Esophagus muscularis mucosa (tissue), 4 donors: ENCODE measurements around the gene ACACB. TPM values are rescaled to one million over a fixed set of nuclear protein-coding genes. Genes with fewer than 3 reads are reported as not detected.

ENCODE experiments used
- DNase-seq: peaks from one replicate; pipeline ENCODE4 v3.0.0-alpha.2; 2017; ENCODE audit errors: extremely low spot score
- H3K27ac ChIP-seq, 4 donors: fragments of 200-600 bp; sonication (generic); replicated peaks in 1 of 4; 1 replicate in 3 of 4; 2 replicates in 1 of 4; pipeline ENCODE4 v1.5.1; 2016 to 2019; ENCODE audit warnings: mild to moderate bottlenecking in 1 of 4
- H3K27me3 ChIP-seq, 4 donors: fragments of 200-600 bp; sonication (generic); one replicate each; pipeline versions ENCODE4 v1.5.1 to v1.6.0; 2016 to 2019
- H3K36me3 ChIP-seq, 4 donors: fragments of 200-600 bp; sonication (generic); one replicate each; pipeline ENCODE4 v1.5.1; 2016 to 2019
- H3K4me1 ChIP-seq, 4 donors: fragments of 200-600 bp; sonication (generic); one replicate each; pipeline ENCODE4 v1.5.1; 2016 to 2019
- H3K4me3 ChIP-seq, 4 donors: fragments of 200-600 bp; sonication (generic); 1 replicate in 2 of 4; 2 replicates in 2 of 4; pipeline ENCODE4 v1.5.1; 2016 to 2019; ENCODE audit warnings: mild to moderate bottlenecking in 4 of 4, moderate library complexity in 1 of 4
- H3K9me3 ChIP-seq, 4 donors: fragments of 200-600 bp; sonication (generic); 1 replicate in 3 of 4; 2 replicates in 1 of 4; pipeline ENCODE4 v1.5.1; 2016 to 2019
- EP300 ChIP-seq: sonication (generic); formaldehyde crosslinking; IDR thresholded peaks from one replicate; pipeline ENCODE4 v1.6.1; 2017; ENCODE audit warnings: antibody characterized with exemption
- POLR2A ChIP-seq: fragments of 450-650 bp; IDR thresholded peaks from one replicate; pipeline ENCODE4 v1.6.1; 2017; ENCODE audit warnings: antibody characterized with exemption, moderate library complexity, mild to moderate bottlenecking, low read depth
- POLR2AphosphoS5 ChIP-seq, 2 donors: sonication (generic); formaldehyde crosslinking; IDR thresholded peaks; one replicate each; pipeline ENCODE4 v1.6.1; 2017; ENCODE audit warnings: antibody characterized with exemption in 2 of 2
- WGBS: methylation state at CpG from one replicate; pipeline ENCODE4 v1.1.5; 2018; 5-methylcytosine and 5-hydroxymethylcytosine counted together
- intact Hi-C: fragments of 100-400 bp; cut with DNase I; formaldehyde crosslinking; loops from one replicate; pipeline ENCODE4 v1.15.1; 2023
- total RNA-seq, 4 donors: library from RNA; depleted of rRNA; stranded (reverse); fragments of >200 nt; gene quantifications; one replicate each; pipeline versions ENCODE4 v1.1.0 to v1.2.1, GENCODE V29; 2016
- TF ChIP-seq, protein P1 (sequence below), 3 experiments: fragments of 200-600 bp in 2 of 3; fragments of 450-650 bp in 1 of 3; sonication (generic) in 2 of 3; IDR thresholded peaks; one replicate each; pipeline ENCODE4 v1.5.1; 2017 to 2019; ENCODE audit warnings: antibody characterized with exemption in 3 of 3, mild to moderate bottlenecking in 2 of 3, moderate library complexity in 1 of 3

Gene ACACB
- total RNA-seq, 4 donors from 2014 or later: 59.6 to 134 (median 108) TPM

DNA sequence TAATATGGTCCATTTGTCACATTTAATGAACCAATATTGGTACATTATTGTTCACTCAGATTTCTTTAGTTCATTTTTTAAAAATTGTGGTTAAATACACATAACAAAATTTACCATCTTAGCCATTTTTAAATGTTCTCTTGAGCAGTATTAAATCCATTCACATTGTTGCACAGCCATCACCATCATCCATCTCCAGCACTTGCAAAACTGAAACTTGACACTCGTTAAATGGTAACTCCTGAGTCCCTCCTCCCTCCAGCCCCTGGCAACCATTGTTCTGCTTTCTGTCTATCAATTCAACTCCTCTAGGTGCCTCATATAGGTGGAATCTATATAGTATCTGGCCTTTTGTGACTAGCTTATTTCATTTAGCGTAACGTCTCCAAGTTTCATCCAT is 86.4 kb downstream of the ACACB start:
- WGBS: 96% methylated on average over 3 of the region's 3 CpGs
- Histone ChIP-seq H3K27ac (no peak overlapping the region), H3K36me3 (peaks cover 74 to 100% (median 97%) of the 10 kb centered on the region in 4 donors), H3K9me3 (no peaks in the 10 kb centered on the region), H3K4me3 (no peak overlapping the region), H3K27me3 (no peaks in the 10 kb centered on the region), H3K4me1 (no peaks in the 10 kb centered on the region)
- intact Hi-C loops: loop anchor here (5.0 kb wide), 1 partner anchor 45 kb away; no protein-coding TSS in a partner anchor
- TF ChIP-seq, protein P1, sequence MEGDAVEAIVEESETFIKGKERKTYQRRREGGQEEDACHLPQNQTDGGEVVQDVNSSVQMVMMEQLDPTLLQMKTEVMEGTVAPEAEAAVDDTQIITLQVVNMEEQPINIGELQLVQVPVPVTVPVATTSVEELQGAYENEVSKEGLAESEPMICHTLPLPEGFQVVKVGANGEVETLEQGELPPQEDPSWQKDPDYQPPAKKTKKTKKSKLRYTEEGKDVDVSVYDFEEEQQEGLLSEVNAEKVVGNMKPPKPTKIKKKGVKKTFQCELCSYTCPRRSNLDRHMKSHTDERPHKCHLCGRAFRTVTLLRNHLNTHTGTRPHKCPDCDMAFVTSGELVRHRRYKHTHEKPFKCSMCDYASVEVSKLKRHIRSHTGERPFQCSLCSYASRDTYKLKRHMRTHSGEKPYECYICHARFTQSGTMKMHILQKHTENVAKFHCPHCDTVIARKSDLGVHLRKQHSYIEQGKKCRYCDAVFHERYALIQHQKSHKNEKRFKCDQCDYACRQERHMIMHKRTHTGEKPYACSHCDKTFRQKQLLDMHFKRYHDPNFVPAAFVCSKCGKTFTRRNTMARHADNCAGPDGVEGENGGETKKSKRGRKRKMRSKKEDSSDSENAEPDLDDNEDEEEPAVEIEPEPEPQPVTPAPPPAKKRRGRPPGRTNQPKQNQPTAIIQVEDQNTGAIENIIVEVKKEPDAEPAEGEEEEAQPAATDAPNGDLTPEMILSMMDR (IDR thresholded peaks at IDR 0.05): no peak
- TF ChIP-seq POLR2A (no peak), EP300 (no peak), POLR2AphosphoS5 (IDR thresholded peaks at IDR 0.05) (no peak)
- DNase-seq: no peak

DNA sequence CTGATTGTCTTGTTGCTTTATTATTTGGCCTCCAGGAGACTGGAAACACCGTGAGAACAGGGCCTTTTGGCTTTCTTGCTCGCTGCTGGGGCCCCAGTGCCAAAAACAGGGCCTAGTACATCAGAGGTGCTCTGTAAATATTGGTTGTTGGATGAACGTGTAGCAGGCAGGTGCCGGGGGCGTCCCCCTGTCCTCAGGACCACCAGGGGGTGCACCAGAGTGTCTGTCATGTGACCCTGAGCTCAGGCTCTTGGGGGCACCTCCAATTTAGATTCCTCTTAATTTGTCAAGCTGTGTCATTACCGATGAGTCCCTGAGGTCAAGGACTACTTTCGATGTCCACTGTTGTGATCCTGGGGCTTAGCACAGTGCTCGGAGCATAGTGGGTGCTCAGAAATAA is 87.1 kb downstream of the ACACB start:
- Histone ChIP-seq H3K27me3 (no peaks in the 10 kb centered on the region), H3K4me1 (no peaks in the 10 kb centered on the region), H3K36me3 (peaks cover 81 to 100% (median 97%) of the 10 kb centered on the region in 4 donors), H3K27ac (no peak overlapping the region), H3K9me3 (no peaks in the 10 kb centered on the region), H3K4me3 (no peak overlapping the region)
- 93% methylated on average over 8 of the region's 8 CpGs for WGBS
- DNase-seq: no peak
- no peak for TF ChIP-seq EP300
- no peak for TF ChIP-seq POLR2AphosphoS5 (IDR thresholded peaks at IDR 0.05)
- intact Hi-C loops: loop anchor here (5.0 kb wide), 1 partner anchor 44 kb away; no protein-coding TSS in a partner anchor

DNA sequence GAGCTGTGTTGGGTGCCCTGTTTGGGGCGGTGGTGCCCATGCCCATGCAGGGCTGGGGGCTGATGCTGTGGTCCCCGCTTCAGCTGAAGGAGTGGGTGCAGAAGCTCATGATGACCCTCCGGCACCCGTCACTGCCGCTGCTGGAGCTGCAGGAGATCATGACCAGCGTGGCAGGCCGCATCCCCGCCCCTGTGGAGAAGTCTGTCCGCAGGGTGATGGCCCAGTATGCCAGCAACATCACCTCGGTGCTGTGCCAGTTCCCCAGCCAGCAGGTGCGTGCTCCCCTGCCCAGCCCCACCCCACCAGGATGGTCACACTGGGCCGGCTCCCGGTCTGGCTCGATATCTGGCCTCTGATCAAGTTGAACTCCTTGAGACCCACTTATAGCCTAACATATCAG is 92.7 kb downstream of the ACACB start:
- Histone ChIP-seq H3K4me3 (no peak overlapping the region), H3K36me3 (peaks cover 59 to 95% (median 91%) of the 10 kb centered on the region in 4 donors), H3K4me1 (peaks cover 0 to 4% (median 3%) of the 10 kb centered on the region in 4 donors), H3K27me3 (no peaks in the 10 kb centered on the region), H3K9me3 (no peaks in the 10 kb centered on the region), H3K27ac (no peak overlapping the region)
- no peak for TF ChIP-seq POLR2AphosphoS5 (IDR thresholded peaks at IDR 0.05)
- TF ChIP-seq EP300: no peak
- TF ChIP-seq, protein P1 (IDR thresholded peaks at IDR 0.05): no peak
- TF ChIP-seq POLR2A: no peak
- 100% methylated on average over 2 of the region's 14 CpGs for WGBS
- intact Hi-C loops: no loop called here
- DNase-seq: no peak

- no peaks in the 10 kb centered on the region for H3K9me3 ChIP-seq
- WGBS: 87% methylated on average over 10 of the region's 16 CpGs
- intact Hi-C loops: no loop called here
- peaks cover 0 to 10% (median 6%) of the 10 kb centered on the region in 4 donors for H3K4me1 ChIP-seq
- H3K4me3 ChIP-seq: no peak overlapping the region
- H3K27me3 ChIP-seq: no peaks in the 10 kb centered on the region
- peaks cover 67 to 97% (median 92%) of the 10 kb centered on the region in 4 donors for H3K36me3 ChIP-seq
- no peak overlapping the region for H3K27ac ChIP-seq
- TF ChIP-seq EP300 (no peak), POLR2A (no peak), POLR2AphosphoS5 (IDR thresholded peaks at IDR 0.05) (no peak)
- TF ChIP-seq, protein P1 (IDR thresholded peaks at IDR 0.05): no peak
- DNase-seq: no peak
Measured at GRCh38 chr12:109212460-109213115, 96.2 kb downstream of the ACACB start.

DNA sequence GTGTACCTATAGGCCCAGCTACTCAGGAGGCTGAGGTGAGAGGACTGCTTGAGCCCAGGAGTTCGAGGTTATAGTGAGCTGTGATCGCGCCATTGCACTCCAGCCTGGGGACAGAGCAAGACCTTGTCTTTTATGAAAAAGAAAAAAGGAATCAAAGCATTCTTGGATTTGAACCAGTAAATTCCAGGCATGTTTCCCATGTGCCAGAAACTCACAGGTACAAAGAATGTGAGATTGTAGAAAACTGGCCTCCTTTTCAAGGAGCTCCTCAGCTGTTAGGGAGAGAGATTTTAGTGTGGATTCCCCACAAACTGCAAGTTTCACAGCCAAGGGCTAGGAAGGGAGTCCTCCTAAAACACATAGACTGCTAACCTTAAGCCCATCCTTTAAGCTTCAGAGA is 97.7 kb downstream of the ACACB start:
- TF ChIP-seq EP300 (no peak), POLR2A (no peak), POLR2AphosphoS5 (IDR thresholded peaks at IDR 0.05) (no peak)
- TF ChIP-seq, protein P1 (IDR thresholded peaks at IDR 0.05): no peak
- peaks cover 0 to 10% (median 6%) of the 10 kb centered on the region in 4 donors for H3K4me1 ChIP-seq
- H3K4me3 ChIP-seq: no peak overlapping the region
- 90% methylated on average over 3 of the region's 3 CpGs for WGBS
- intact Hi-C loops: no loop called here
- peaks cover 66 to 97% (median 92%) of the 10 kb centered on the region in 4 donors for H3K36me3 ChIP-seq
- no peaks in the 10 kb centered on the region for H3K27me3 ChIP-seq
- no peak for DNase-seq
- H3K27ac ChIP-seq: peak overlapping the region in 1 of 4 donors; percentile 28
- no peaks in the 10 kb centered on the region for H3K9me3 ChIP-seq
